Loucy (cell line): Measurements from ENCODE around the gene RAB15.

Experiments
- CTCF ChIP-seq: fragments of 200-600 bp; sonication (generic); conservative IDR thresholded peaks from 2 replicates; pipeline ENCODE4 v1.5.1; 2014; ENCODE audit warnings: mild to moderate bottlenecking, antibody characterized with exemption, low read length
- EZH2phosphoT487 ChIP-seq: fragments of 200-600 bp; IDR thresholded peaks from 2 replicates; pipeline ENCODE4 v1.6.1; 2018; ENCODE audit warnings: antibody characterized with exemption, mild to moderate bottlenecking, moderate library complexity, borderline replicate concordance

- TF ChIP-seq CTCF (no peak), EZH2phosphoT487 (no peak)
These were observed 28.1 kb downstream of the RAB15 start for GRCh38 chr14:64944041-64944440.
